ENCODE results near the gene C1orf105.

DNA sequence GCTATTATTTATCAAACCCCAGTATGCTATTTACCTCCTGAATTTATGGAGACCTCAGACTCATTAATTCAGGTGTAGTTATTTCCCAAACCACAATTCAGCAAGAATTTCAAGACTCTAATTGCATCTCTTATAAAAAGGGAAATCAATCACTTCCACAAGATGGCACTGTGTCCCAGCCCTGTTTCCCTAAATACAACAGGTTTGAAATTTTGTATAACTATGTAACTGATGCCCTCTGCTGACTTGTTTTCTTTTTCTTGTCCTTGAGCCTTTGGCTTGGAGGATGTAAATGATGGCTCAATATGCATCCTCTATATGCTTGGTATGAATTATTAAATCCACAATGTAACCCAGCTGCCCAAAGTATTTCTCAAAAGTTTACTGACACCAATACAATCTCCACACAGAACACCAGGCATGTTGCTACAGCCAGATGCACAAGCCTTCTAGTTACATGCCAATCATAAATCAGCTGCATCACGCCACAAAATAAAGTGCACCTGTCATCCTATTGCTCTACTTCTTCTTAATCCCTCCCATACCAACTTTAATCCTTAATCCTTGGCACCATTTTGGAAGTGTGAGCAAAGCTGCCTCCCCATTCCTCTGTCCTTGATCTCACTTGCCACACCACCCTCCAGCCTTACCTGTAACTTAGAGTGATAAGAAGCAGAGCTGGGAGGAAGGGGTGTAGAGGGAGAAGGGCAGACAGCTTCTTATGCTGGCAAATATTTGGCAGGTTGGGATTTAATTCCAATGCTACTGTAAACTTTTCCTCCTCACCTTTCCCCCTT lies 9.0 kb downstream of the C1orf105 start:
- TF ChIP-seq POLR2A (IDR thresholded peaks at IDR 0.05) (no peak), EP300 (IDR thresholded peaks at IDR 0.05) (no peak)
- TF ChIP-seq, protein P1, sequence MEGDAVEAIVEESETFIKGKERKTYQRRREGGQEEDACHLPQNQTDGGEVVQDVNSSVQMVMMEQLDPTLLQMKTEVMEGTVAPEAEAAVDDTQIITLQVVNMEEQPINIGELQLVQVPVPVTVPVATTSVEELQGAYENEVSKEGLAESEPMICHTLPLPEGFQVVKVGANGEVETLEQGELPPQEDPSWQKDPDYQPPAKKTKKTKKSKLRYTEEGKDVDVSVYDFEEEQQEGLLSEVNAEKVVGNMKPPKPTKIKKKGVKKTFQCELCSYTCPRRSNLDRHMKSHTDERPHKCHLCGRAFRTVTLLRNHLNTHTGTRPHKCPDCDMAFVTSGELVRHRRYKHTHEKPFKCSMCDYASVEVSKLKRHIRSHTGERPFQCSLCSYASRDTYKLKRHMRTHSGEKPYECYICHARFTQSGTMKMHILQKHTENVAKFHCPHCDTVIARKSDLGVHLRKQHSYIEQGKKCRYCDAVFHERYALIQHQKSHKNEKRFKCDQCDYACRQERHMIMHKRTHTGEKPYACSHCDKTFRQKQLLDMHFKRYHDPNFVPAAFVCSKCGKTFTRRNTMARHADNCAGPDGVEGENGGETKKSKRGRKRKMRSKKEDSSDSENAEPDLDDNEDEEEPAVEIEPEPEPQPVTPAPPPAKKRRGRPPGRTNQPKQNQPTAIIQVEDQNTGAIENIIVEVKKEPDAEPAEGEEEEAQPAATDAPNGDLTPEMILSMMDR (IDR thresholded peaks at IDR 0.05), result peak; percentile 41 to 69 (median 65)
